HG03521 (cell line): ENCODE measurements around the gene CEP120.
"Not testable (repeated sequence)": the region's sequence is repeated elsewhere in the genome, so short reads cannot be mapped to it uniquely, and the experiment has no call there.

ENCODE experiments used
- ATAC-seq: cut with Tn5 transposase; IDR thresholded peaks from one replicate; pipeline ENCODE4 v1.9.1; 2021; ENCODE audit warnings: mild to moderate bottlenecking, moderate library complexity; ENCODE audit not compliant: unreplicated experiment

Gene CEP120

GRCh38 chr5:123439709-123440108 lies 16.5 kb upstream of the CEP120 start:
- ATAC-seq: no peak

GRCh38 chr5:123438902-123439301 lies 15.7 kb upstream of the CEP120 start:
- no peak for ATAC-seq

- ATAC-seq: peak; percentile 65
Observed at GRCh38 chr5:123438244-123438643, 15.0 kb upstream of the CEP120 start.

GRCh38 chr5:123436201-123436600 lies 13.0 kb upstream of the CEP120 start:
- no peak for ATAC-seq

- ATAC-seq: no peak
Observed at GRCh38 chr5:123434796-123435195, 11.6 kb upstream of the CEP120 start.

GRCh38 chr5:123433596-123433995 lies 10.4 kb upstream of the CEP120 start:
- no peak for ATAC-seq

- not testable (repeated sequence) for ATAC-seq
Observed at GRCh38 chr5:123430441-123430840, 7.2 kb upstream of the CEP120 start.

GRCh38 chr5:123429993-123430392 lies 6.8 kb upstream of the CEP120 start:
- ATAC-seq: no peak

GRCh38 chr5:123429221-123429954 lies 6.2 kb upstream of the CEP120 start:
- ATAC-seq: no peak

- ATAC-seq: no peak
Observed at GRCh38 chr5:123428521-123429220, 5.5 kb upstream of the CEP120 start.

- no peak for ATAC-seq
Observed at GRCh38 chr5:123427281-123427680, 4.1 kb upstream of the CEP120 start.

GRCh38 chr5:123425431-123425830 lies 2.2 kb upstream of the CEP120 start:
- ATAC-seq: no peak

GRCh38 chr5:123422433-123423277 lies 548 bp downstream of the CEP120 start:
- peak; percentile 11 for ATAC-seq

GRCh38 chr5:123421773-123422172 lies 1.4 kb downstream of the CEP120 start:
- ATAC-seq: no peak

- no peak for ATAC-seq
Observed at GRCh38 chr5:123414974-123415373, 8.2 kb downstream of the CEP120 start.

- no peak for ATAC-seq
Observed at GRCh38 chr5:123412206-123412605, 11.0 kb downstream of the CEP120 start.

- not testable (repeated sequence) for ATAC-seq
Observed at GRCh38 chr5:123401999-123402398, 21.2 kb downstream of the CEP120 start.

- no peak for ATAC-seq
Observed at GRCh38 chr5:123401320-123401719, 21.9 kb downstream of the CEP120 start.

GRCh38 chr5:123400870-123401291 lies 22.3 kb downstream of the CEP120 start:
- not testable (repeated sequence) for ATAC-seq

GRCh38 chr5:123398058-123398733 lies 25.0 kb downstream of the CEP120 start:
- no peak for ATAC-seq

GRCh38 chr5:123397538-123397937 lies 25.7 kb downstream of the CEP120 start:
- no peak for ATAC-seq
